B cell (primary cell): Measurements from ENCODE around the gene RAD51B.

Source experiments
- EZH2 ChIP-seq: IDR thresholded peaks from 2 replicates; pipeline ENCODE4 v1.6.1; 2012; ENCODE audit warnings: borderline replicate concordance, low read depth, mild to moderate bottlenecking, moderate library complexity, low read length; ENCODE audit not compliant: insufficient read depth, poor library complexity, severe bottlenecking
- TF ChIP-seq, protein P1 (sequence below): fragments of 200-600 bp; IDR thresholded peaks from one replicate; pipeline ENCODE4 v1.8.0; 2022; ENCODE audit warnings: antibody characterized with exemption, mild to moderate bottlenecking

DNA sequence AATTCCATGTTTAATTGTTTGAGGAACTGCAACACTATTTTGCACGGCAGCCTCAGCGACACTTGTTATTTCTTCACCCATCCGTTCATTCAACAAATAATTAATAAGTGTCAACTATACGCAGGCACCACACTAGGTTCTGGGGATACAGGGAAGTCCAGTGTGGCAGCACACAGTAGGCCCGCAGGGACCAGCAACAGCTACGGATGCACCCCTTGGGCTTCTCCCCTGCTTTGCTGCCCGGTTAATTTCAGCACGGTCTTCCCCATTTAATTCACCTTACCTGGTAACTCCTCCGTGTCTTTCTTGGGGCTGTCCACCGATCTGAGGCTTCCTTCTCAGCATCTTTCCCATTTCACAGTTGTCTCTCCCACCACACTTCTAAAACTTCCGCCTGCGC lies 925.0 kb downstream of the RAD51B start:
- TF ChIP-seq, protein P1, sequence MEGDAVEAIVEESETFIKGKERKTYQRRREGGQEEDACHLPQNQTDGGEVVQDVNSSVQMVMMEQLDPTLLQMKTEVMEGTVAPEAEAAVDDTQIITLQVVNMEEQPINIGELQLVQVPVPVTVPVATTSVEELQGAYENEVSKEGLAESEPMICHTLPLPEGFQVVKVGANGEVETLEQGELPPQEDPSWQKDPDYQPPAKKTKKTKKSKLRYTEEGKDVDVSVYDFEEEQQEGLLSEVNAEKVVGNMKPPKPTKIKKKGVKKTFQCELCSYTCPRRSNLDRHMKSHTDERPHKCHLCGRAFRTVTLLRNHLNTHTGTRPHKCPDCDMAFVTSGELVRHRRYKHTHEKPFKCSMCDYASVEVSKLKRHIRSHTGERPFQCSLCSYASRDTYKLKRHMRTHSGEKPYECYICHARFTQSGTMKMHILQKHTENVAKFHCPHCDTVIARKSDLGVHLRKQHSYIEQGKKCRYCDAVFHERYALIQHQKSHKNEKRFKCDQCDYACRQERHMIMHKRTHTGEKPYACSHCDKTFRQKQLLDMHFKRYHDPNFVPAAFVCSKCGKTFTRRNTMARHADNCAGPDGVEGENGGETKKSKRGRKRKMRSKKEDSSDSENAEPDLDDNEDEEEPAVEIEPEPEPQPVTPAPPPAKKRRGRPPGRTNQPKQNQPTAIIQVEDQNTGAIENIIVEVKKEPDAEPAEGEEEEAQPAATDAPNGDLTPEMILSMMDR = no peak
- no peak for TF ChIP-seq EZH2
